ENCODE measurements around the gene RAB17. TPM values are rescaled to one million over a fixed set of nuclear protein-coding genes. Genes with fewer than 3 reads are reported as not detected.

RAB17 gene
- total and polyA plus RNA-seq, 4 experiments from 2014 or later = not detected

DNA sequence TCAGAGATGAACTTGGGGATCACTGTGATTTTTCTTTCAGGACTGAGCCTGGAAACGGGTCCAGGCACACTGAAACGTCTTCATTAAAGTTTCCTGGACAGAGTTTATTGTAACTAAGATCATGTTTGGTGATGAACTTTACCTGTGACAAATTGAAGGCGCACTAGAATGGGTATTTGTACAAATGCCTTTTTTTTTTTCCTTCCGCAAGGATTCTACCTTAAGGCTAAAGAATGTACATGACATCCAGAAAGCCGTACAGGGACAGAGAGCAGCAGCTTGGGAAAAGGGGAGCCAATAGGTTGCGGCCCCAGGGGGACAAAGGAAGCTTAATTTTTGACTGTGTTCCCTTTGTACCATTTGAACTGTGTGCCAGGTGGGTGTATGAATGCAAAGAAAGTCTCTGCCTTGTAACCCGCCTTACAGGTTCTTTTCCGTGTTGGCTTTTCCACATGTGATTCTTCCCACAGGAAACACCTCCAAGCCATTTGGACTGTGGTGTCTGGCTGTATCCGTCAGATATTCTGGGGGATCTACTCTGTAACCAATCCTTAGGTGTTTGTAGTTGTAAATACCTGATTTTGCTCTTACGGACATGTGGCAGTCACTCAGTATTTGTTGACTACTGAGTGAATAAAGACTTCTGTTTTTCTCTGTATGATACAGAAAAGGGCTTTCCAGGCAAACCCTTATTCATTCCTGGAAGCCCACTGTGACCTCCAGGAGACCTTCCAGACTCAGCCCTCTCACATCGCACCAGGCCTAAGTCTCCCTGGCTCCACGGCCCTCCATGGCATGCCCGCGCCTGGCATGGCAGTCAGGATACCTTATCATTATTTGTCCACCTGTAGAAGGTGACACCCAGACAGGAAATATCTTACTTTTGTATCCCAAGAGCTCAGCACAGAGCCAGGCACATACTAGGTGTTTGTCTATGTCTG lies 38.0 kb upstream of the RAB17 start:
- no peak for DNase-seq
- POLR2A ChIA-PET (ENCODE audit: partially characterized antibody) = no interaction called here
- CTCF ChIA-PET (ENCODE audit: partially characterized antibody) = interaction anchor here (1.2 kb wide), 1 partner anchor 117 kb away, joined by 4 read pairs; no protein-coding TSS in a partner anchor
- Histone ChIP-seq H3K27me3 (ENCODE audit: insufficient read depth, low read length) (no peaks in the 10 kb centered on the region), H3K4me3 (ENCODE audit: low read length in 2 of 2) (no peak overlapping the region), H3K9me3 (ENCODE audit: control insufficient read depth in 1 of 2, low read length in 2 of 2) (no peaks in the 10 kb centered on the region), H3K4me1 (ENCODE audit: insufficient read depth, low read length) (peaks cover 6% of the 10 kb centered on the region), H3K27ac (ENCODE audit: low read depth, low read length) (no peak overlapping the region), H3K36me3 (ENCODE audit: insufficient read depth, low read length) (no peaks in the 10 kb centered on the region)
- Mint-ChIP-seq H3K9me3 (peaks cover 0 to 3% (median 0%) of the 10 kb centered on the region in 8 donors), H3K36me3 (peaks cover 0 to 8% of the 10 kb centered on the region in 2 donors), H3K27ac (peak overlapping the region in 6 of 7 donors; percentile 65 to 91 (median 78)), H3K4me3 (peak overlapping the region; percentile 85 to 91 (median 88)), H3K27me3 (peaks cover 20 to 32% of the 10 kb centered on the region in 2 donors), H3K4me1 (peaks cover 8 to 33% (median 18%) of the 10 kb centered on the region in 4 donors)
- intact Hi-C loops (cut with micrococcal nuclease) = no loop called here

DNA sequence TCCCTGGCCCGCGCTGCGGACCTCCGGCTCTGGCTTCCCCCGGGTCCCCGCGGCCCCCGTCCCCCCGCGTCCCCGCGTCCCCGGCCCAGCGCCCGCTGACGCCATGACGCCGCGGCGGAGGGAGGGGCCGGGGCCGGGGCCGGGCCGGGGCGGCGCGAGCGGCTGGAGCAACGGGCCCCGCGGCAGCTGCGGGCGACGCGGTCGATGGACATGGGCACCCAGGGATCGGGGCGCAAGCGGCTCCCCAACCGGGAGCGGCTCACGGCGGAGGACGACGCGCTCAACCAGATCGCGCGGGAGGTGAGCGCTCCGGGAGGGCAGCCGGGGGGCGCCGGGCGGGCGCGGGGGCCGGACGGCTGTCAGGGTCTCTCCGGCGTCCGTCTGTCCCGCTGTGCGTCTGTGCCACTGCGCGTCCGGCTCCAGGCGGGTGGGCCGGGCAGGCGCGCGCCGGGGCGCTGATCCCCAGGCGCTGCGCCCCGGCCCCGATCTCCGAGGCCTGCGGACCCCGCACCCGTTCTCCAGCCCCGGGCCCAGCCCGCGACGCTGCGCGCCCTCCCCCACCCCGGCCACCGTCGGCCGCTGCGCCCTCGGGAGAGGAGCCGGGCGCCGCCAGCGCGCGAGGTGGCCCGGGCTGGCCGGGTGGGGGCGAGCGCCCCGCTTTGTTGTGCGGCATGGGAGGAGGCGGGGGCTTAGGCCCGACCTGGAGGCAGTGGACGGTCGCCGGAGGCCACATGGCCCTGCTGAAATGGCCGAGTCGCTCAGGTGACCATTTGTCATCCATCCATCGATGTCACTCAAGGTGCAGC lies 37.1 kb upstream of the RAB17 start, which contains the start of gene LRRFIP1:
Gene LRRFIP1, plus strand, starts transcription at position 147 of the 806 bp plus-strand sequence. Its CDS starts 58 bp downstream, at position 205.
- H3K27ac ChIP-seq (ENCODE audit: low read depth, low read length) = no peak within 1 kb of the TSS
- CTCF ChIA-PET (ENCODE audit: partially characterized antibody) = no interaction called here
- Mint-ChIP-seq H3K27me3 (peaks cover 20 to 32% of the 10 kb centered on the region in 2 donors), H3K36me3 (peaks cover 0 to 8% of the 10 kb centered on the region in 2 donors), H3K27ac (peak within 1 kb of the TSS in 6 of 7 donors; percentile 72 to 91 (median 84)), H3K9me3 (peaks cover 0 to 3% (median 0%) of the 10 kb centered on the region in 8 donors), H3K4me1 (peaks cover 8 to 33% (median 18%) of the 10 kb centered on the region in 4 donors), H3K4me3 (peak within 1 kb of the TSS; percentile 85 to 91 (median 88))
- no peaks in the 10 kb centered on the region for H3K9me3 ChIP-seq (ENCODE audit: control insufficient read depth in 1 of 2, low read length in 2 of 2)
- intact Hi-C loops (cut with micrococcal nuclease) = no loop called here
- H3K4me3 ChIP-seq (ENCODE audit: low read length in 2 of 2) = no peak within 1 kb of the TSS
- DNase-seq = no peak
- H3K4me1 ChIP-seq (ENCODE audit: insufficient read depth, low read length) = peaks cover 6% of the 10 kb centered on the region
- POLR2A ChIA-PET (ENCODE audit: partially characterized antibody) = no interaction called here
- H3K36me3 ChIP-seq (ENCODE audit: insufficient read depth, low read length) = no peaks in the 10 kb centered on the region
- no peaks in the 10 kb centered on the region for H3K27me3 ChIP-seq (ENCODE audit: insufficient read depth, low read length)

DNA sequence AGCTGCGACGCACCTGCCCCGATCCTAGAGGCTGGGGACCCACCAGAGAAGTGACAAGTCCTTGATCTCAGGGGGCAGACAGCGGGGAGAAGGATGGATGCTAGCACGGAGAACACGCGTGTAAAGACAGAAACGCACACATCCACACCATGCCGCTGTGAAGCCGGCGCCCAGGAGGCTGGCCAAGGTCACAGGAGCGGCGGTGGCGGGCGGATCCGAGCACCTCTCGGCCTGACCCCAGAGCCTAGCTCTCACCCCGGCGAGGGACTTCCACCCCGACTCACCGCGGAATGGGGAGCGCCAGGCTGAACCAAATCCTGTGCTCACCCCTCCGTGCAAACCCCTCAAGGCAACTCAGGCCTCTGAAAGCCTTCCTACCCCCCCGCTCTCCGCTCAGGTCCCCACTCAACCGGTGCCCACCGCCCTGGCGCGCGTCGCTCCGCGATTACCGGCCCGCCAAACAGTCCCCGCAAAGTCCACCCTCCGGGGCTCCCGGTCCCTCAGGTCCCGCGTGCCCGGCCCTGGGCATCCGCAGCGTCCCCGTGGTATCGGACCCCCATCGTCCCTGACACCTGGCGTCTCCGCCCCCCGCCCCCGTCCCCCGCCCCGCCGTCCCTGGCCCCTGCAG lies 36.4 kb upstream of the RAB17 start:
- H3K4me3 ChIP-seq (ENCODE audit: low read length in 2 of 2) = no peak overlapping the region
- DNase-seq = no peak
- H3K27me3 Mint-ChIP-seq = peaks cover 20 to 31% of the 10 kb centered on the region in 2 donors

DNA sequence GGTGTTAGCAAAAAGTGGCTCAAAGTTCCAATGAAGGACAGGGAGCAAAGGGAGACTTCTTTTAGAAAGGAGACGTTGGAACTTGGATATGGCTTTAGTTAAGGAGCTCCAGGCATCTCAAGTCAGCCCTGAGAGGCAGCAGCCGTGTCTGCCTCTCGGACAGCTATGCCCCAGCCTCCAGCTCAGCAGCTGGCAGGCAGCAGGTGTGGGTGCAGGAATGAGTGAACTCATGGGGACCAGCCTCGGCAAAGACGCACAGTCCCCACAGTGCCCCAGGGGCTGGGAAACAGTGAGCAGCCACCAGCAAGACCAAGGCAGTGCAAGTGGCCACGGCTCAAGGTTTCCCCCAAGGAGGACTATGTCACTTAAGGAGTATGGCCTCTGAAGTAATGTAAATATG lies 35.2 kb upstream of the RAB17 start:
- Histone ChIP-seq H3K4me1 (ENCODE audit: insufficient read depth, low read length) (peaks cover 6% of the 10 kb centered on the region), H3K27me3 (ENCODE audit: insufficient read depth, low read length) (no peaks in the 10 kb centered on the region), H3K36me3 (ENCODE audit: insufficient read depth, low read length) (no peaks in the 10 kb centered on the region), H3K27ac (ENCODE audit: low read depth, low read length) (no peak overlapping the region), H3K9me3 (ENCODE audit: control insufficient read depth in 1 of 2, low read length in 2 of 2) (no peaks in the 10 kb centered on the region), H3K4me3 (ENCODE audit: low read length in 2 of 2) (no peak overlapping the region)
- Mint-ChIP-seq H3K27me3 (peaks cover 14 to 24% of the 10 kb centered on the region in 2 donors), H3K27ac (peak overlapping the region in 1 of 7 donors; percentile 51), H3K4me3 (peak overlapping the region; percentile 18 to 86 (median 83)), H3K4me1 (peaks cover 8 to 33% (median 18%) of the 10 kb centered on the region in 4 donors), H3K36me3 (peaks cover 0 to 4% of the 10 kb centered on the region in 2 donors), H3K9me3 (peaks cover 0 to 3% (median 0%) of the 10 kb centered on the region in 8 donors)
- ChIA-PET CTCF (ENCODE audit: partially characterized antibody) (interaction anchor here (1.2 kb wide), 1 partner anchor 119 kb away, joined by 3 read pairs; no protein-coding TSS in a partner anchor), POLR2A (ENCODE audit: partially characterized antibody) (interaction anchor here (1.6 kb wide), 1 partner anchor 22 kb away, joined by 5 read pairs; no protein-coding TSS in a partner anchor)
- intact Hi-C loops (cut with micrococcal nuclease) = no loop called here
- DNase-seq = no peak

More for the DNA sequence above, 36.4 kb upstream of the RAB17 start:
- H3K27ac ChIP-seq (ENCODE audit: low read depth, low read length) = no peak overlapping the region
- H3K9me3 ChIP-seq (ENCODE audit: control insufficient read depth in 1 of 2, low read length in 2 of 2) = no peaks in the 10 kb centered on the region
- Mint-ChIP-seq H3K36me3 (peaks cover 0 to 8% of the 10 kb centered on the region in 2 donors), H3K4me3 (peak overlapping the region; percentile 57 to 86 (median 83)), H3K9me3 (peaks cover 0 to 3% (median 0%) of the 10 kb centered on the region in 8 donors), H3K27ac (peak overlapping the region in 6 of 7 donors; percentile 17 to 87 (median 70)), H3K4me1 (peaks cover 8 to 33% (median 18%) of the 10 kb centered on the region in 4 donors)
- peaks cover 6% of the 10 kb centered on the region for H3K4me1 ChIP-seq (ENCODE audit: insufficient read depth, low read length)
- ChIA-PET POLR2A (ENCODE audit: partially characterized antibody) (interaction anchor here (1.6 kb wide), 1 partner anchor 23 kb away, joined by 5 read pairs; no protein-coding TSS in a partner anchor), CTCF (ENCODE audit: partially characterized antibody) (no interaction called here)
- H3K27me3 ChIP-seq (ENCODE audit: insufficient read depth, low read length) = no peaks in the 10 kb centered on the region
- H3K36me3 ChIP-seq (ENCODE audit: insufficient read depth, low read length) = no peaks in the 10 kb centered on the region
- intact Hi-C loops (cut with micrococcal nuclease) = no loop called here

DNA sequence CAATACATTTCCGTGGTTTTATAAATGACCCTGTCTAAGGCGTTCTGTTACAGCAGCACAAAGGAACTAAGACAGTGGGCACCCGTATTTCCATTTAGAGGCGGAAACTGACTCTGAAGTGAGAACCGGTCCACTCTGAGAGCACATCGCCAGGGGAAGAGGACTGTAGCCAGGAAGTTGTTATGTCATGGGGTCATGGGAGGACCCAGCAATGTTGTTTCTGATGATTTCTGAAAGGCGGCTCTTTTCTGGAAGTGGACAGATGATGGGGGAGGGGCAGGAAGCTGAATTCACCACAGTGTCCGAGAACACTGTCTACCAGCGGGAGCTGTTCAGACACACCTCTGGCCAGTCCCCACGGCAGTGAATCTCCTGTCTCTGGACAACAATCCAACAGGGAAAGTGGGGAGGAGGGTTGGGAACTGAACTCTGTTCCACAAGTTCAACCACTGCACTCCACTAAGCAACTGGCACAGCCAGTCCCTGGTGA lies 34.7 kb upstream of the RAB17 start:
- peak overlapping the region in 2 of 7 donors; percentile 51 to 60 for H3K27ac Mint-ChIP-seq
- peaks cover 0 to 3% of the 10 kb centered on the region in 2 donors for H3K36me3 Mint-ChIP-seq
- POLR2A ChIA-PET (ENCODE audit: partially characterized antibody) = interaction anchor here (0.6 kb wide), 1 partner anchor 21 kb away, joined by 3 read pairs; no protein-coding TSS in a partner anchor
- H3K27me3 Mint-ChIP-seq = peaks cover 11 to 22% of the 10 kb centered on the region in 2 donors
- intact Hi-C loops (cut with micrococcal nuclease) = no loop called here
- Histone ChIP-seq H3K4me3 (ENCODE audit: low read length in 2 of 2) (no peak overlapping the region), H3K36me3 (ENCODE audit: insufficient read depth, low read length) (no peaks in the 10 kb centered on the region), H3K4me1 (ENCODE audit: insufficient read depth, low read length) (peaks cover 6% of the 10 kb centered on the region), H3K27me3 (ENCODE audit: insufficient read depth, low read length) (no peaks in the 10 kb centered on the region), H3K9me3 (ENCODE audit: control insufficient read depth in 1 of 2, low read length in 2 of 2) (no peaks in the 10 kb centered on the region), H3K27ac (ENCODE audit: low read depth, low read length) (no peak overlapping the region)
- peak overlapping the region; percentile 21 to 85 (median 66) for H3K4me3 Mint-ChIP-seq
- H3K4me1 Mint-ChIP-seq = peaks cover 8 to 33% (median 18%) of the 10 kb centered on the region in 4 donors
- DNase-seq = no peak
- peaks cover 0 to 3% (median 0%) of the 10 kb centered on the region in 8 donors for H3K9me3 Mint-ChIP-seq
- CTCF ChIA-PET (ENCODE audit: partially characterized antibody) = interaction anchor here (1.2 kb wide), 1 partner anchor 120 kb away, joined by 3 read pairs; no protein-coding TSS in a partner anchor

DNA sequence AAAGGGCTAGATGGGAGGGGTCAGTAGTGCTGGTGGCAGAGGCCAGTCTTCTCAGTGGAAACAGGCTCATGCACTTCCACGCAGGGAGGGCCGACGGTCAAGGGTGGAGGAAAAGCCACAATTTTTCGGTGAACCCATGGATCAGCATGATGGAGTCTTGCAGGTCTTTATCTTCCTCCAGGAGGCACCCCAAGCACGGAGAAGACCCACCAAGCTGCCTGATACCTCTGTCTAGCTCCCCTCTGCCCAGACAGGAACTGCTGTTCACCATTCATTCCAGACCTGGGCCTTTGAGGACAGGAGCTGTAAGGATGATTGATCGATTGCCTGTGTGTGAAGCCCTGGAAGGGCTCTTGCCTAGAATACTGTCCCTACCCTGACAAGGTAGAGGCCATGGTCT lies 34.0 kb upstream of the RAB17 start:
- ChIA-PET POLR2A (ENCODE audit: partially characterized antibody) (no interaction called here), CTCF (ENCODE audit: partially characterized antibody) (no interaction called here)
- Histone ChIP-seq H3K27ac (ENCODE audit: low read depth, low read length) (no peak overlapping the region), H3K27me3 (ENCODE audit: insufficient read depth, low read length) (no peaks in the 10 kb centered on the region), H3K9me3 (ENCODE audit: control insufficient read depth in 1 of 2, low read length in 2 of 2) (no peaks in the 10 kb centered on the region), H3K4me3 (ENCODE audit: low read length in 2 of 2) (no peak overlapping the region), H3K36me3 (ENCODE audit: insufficient read depth, low read length) (no peaks in the 10 kb centered on the region), H3K4me1 (ENCODE audit: insufficient read depth, low read length) (peaks cover 6% of the 10 kb centered on the region)
- Mint-ChIP-seq H3K4me3 (no peak overlapping the region), H3K9me3 (peaks cover 0 to 3% (median 0%) of the 10 kb centered on the region in 8 donors), H3K4me1 (peaks cover 8 to 27% (median 16%) of the 10 kb centered on the region in 4 donors), H3K27ac (no peak overlapping the region), H3K36me3 (no peaks in the 10 kb centered on the region), H3K27me3 (peaks cover 8 to 15% of the 10 kb centered on the region in 2 donors)
- DNase-seq = no peak
- intact Hi-C loops (cut with micrococcal nuclease) = no loop called here
